BLaER1 treated with 17β-estradiol and CSF1 and Interleukin-3, amounts not matched to agents 10 nM and 100 nM (cell line): ENCODE data around the gene FBLIM1.

Source experiments
- H3K27ac ChIP-seq, 11 experiments: shearing (Covaris generic); formaldehyde crosslinking; 2 replicates each; pipeline ENCODE4 v1.8.1; 2022
- H3K27me3 ChIP-seq, 11 experiments: shearing (Covaris generic); formaldehyde crosslinking; 2 replicates each; pipeline ENCODE4 v1.8.1; 2022
- H3K36me3 ChIP-seq, 11 experiments: shearing (Covaris generic); formaldehyde crosslinking; 2 replicates each; pipeline ENCODE4 v1.8.1; 2022
- H3K4me1 ChIP-seq, 10 experiments: shearing (Covaris generic); formaldehyde crosslinking; 2 replicates each; pipeline ENCODE4 v1.8.1; 2022
- H3K4me2 ChIP-seq, 11 experiments: shearing (Covaris generic); formaldehyde crosslinking; 2 replicates each; pipeline ENCODE4 v1.8.1; 2022
- H3K4me3 ChIP-seq, 10 experiments: shearing (Covaris generic); formaldehyde crosslinking; 2 replicates each; pipeline ENCODE4 v1.8.1; 2022
- H3K9ac ChIP-seq, 11 experiments: shearing (Covaris generic); formaldehyde crosslinking; 2 replicates each; pipeline ENCODE4 v1.8.1; 2022
- H3K9me3 ChIP-seq, 11 experiments: shearing (Covaris generic); formaldehyde crosslinking; replicated peaks in 1 of 11; 2 replicates each; pipeline ENCODE4 v1.8.1; 2022
- H4K20me1 ChIP-seq, 11 experiments: shearing (Covaris generic); formaldehyde crosslinking; 2 replicates each; pipeline ENCODE4 v1.8.1; 2022
- Cebpa-rat ChIP-seq, 11 experiments: shearing (Covaris generic); IDR thresholded peaks; 2 replicates each; pipeline ENCODE4 v1.8.1; 2022

FBLIM1 gene

GRCh38 chr1:15739745-15740144 is 18.9 kb upstream of the FBLIM1 start:
- TF ChIP-seq Cebpa-rat (IDR thresholded peaks at IDR 0.05), result no peak
- H3K4me2 ChIP-seq, result no peak overlapping the region
- no peaks in the 10 kb centered on the region for H3K9me3 ChIP-seq
- no peaks in the 10 kb centered on the region for H3K27me3 ChIP-seq
- H3K4me3 ChIP-seq, result no peak overlapping the region
- H3K4me1 ChIP-seq, result peaks cover 8 to 36% (median 26%) of the 10 kb centered on the region in 10 experiments; a peak in 15 of 20 replicates
- peaks cover 2 to 8% (median 6%) of the 10 kb centered on the region in 11 experiments; a peak in 19 of 22 replicates for H3K36me3 ChIP-seq
- peaks cover 0 to 66% (median 5%) of the 10 kb centered on the region in 11 experiments; a peak in 13 of 22 replicates for H4K20me1 ChIP-seq
- no peak overlapping the region for H3K9ac ChIP-seq
- H3K27ac ChIP-seq, result no peak overlapping the region

- H3K4me3 ChIP-seq, result no peak overlapping the region
- H3K9ac ChIP-seq, result no peak overlapping the region
- TF ChIP-seq Cebpa-rat (IDR thresholded peaks at IDR 0.05), result no peak
- no peaks in the 10 kb centered on the region for H3K9me3 ChIP-seq
- H4K20me1 ChIP-seq, result peaks cover 0 to 53% (median 4%) of the 10 kb centered on the region in 11 experiments; a peak in 8 of 22 replicates
- H3K27me3 ChIP-seq, result no peaks in the 10 kb centered on the region
- peaks cover 0 to 31% (median 26%) of the 10 kb centered on the region in 10 experiments; a peak in 13 of 20 replicates for H3K4me1 ChIP-seq
- H3K36me3 ChIP-seq, result no peaks in the 10 kb centered on the region; a peak in 1 of 22 replicates
- no peak overlapping the region for H3K27ac ChIP-seq
- no peak overlapping the region for H3K4me2 ChIP-seq
Measured at GRCh38 chr1:15740924-15741850, 17.4 kb upstream of the FBLIM1 start.

GRCh38 chr1:15742339-15742801 is 16.2 kb upstream of the FBLIM1 start, which contains the start of gene TMEM82:
TSS of gene TMEM82 (plus strand) at chr1:15742499. CDS start at chr1:15742560, 61 bp downstream.
- TF ChIP-seq Cebpa-rat (IDR thresholded peaks at IDR 0.05), result no peak
- Histone ChIP-seq H4K20me1 (peaks cover 0 to 43% (median 4%) of the 10 kb centered on the region in 11 experiments; a peak in 7 of 22 replicates), H3K9ac (no peak within 1 kb of the TSS), H3K4me3 (no peak within 1 kb of the TSS), H3K4me1 (peaks cover 0 to 31% (median 26%) of the 10 kb centered on the region in 10 experiments; a peak in 13 of 20 replicates), H3K4me2 (peak within 1 kb of the TSS in 5 of 11 experiments; percentile 8 to 57 (median 49); a peak in 10 of 22 replicates), H3K9me3 (no peaks in the 10 kb centered on the region), H3K27ac (no peak within 1 kb of the TSS), H3K36me3 (no peaks in the 10 kb centered on the region; a peak in 1 of 22 replicates), H3K27me3 (no peaks in the 10 kb centered on the region)

GRCh38 chr1:15744122-15744679 is 14.4 kb upstream of the FBLIM1 start:
- H3K4me1 ChIP-seq, result peaks cover 0 to 17% (median 15%) of the 10 kb centered on the region in 10 experiments; a peak in 12 of 20 replicates
- H3K9ac ChIP-seq, result no peak overlapping the region; a peak in 1 of 22 replicates
- peaks cover 0 to 25% (median 0%) of the 10 kb centered on the region in 11 experiments; a peak in 7 of 22 replicates for H4K20me1 ChIP-seq
- H3K4me2 ChIP-seq, result peak overlapping the region in 7 of 11 experiments; percentile 8 to 57 (median 31); a peak in 10 of 22 replicates
- no peaks in the 10 kb centered on the region; a peak in 1 of 22 replicates for H3K36me3 ChIP-seq
- H3K27ac ChIP-seq, result no peak overlapping the region
- no peaks in the 10 kb centered on the region for H3K9me3 ChIP-seq
- no peaks in the 10 kb centered on the region for H3K27me3 ChIP-seq
- no peak for TF ChIP-seq Cebpa-rat (IDR thresholded peaks at IDR 0.05)
- H3K4me3 ChIP-seq, result no peak overlapping the region

- Histone ChIP-seq H3K9ac (no peak overlapping the region), H3K36me3 (no peaks in the 10 kb centered on the region), H3K27me3 (no peaks in the 10 kb centered on the region), H3K4me2 (no peak overlapping the region), H3K9me3 (no peaks in the 10 kb centered on the region), H3K4me3 (no peak overlapping the region), H3K4me1 (peaks cover 0 to 17% (median 15%) of the 10 kb centered on the region in 10 experiments; a peak in 12 of 20 replicates), H3K27ac (no peak overlapping the region), H4K20me1 (peaks cover 0 to 5% (median 0%) of the 10 kb centered on the region in 11 experiments; a peak in 3 of 22 replicates)
- no peak for TF ChIP-seq Cebpa-rat (IDR thresholded peaks at IDR 0.05)
Measured at GRCh38 chr1:15747378-15747777, 11.2 kb upstream of the FBLIM1 start.

- Histone ChIP-seq H3K4me1 (peaks cover 0 to 12% (median 9%) of the 10 kb centered on the region in 10 experiments; a peak in 12 of 20 replicates), H3K36me3 (no peaks in the 10 kb centered on the region), H3K4me3 (no peak overlapping the region), H3K9me3 (no peaks in the 10 kb centered on the region), H4K20me1 (peaks cover 0 to 5% (median 0%) of the 10 kb centered on the region in 11 experiments; a peak in 3 of 22 replicates), H3K27ac (no peak overlapping the region), H3K27me3 (no peaks in the 10 kb centered on the region), H3K4me2 (no peak overlapping the region), H3K9ac (no peak overlapping the region)
- no peak for TF ChIP-seq Cebpa-rat (IDR thresholded peaks at IDR 0.05)
Measured at GRCh38 chr1:15748264-15748663, 10.3 kb upstream of the FBLIM1 start.

GRCh38 chr1:15748690-15749398 is 9.8 kb upstream of the FBLIM1 start:
- Histone ChIP-seq H3K4me3 (no peak overlapping the region), H3K4me1 (peaks cover 0 to 6% (median 3%) of the 10 kb centered on the region in 10 experiments; a peak in 11 of 20 replicates), H3K4me2 (no peak overlapping the region), H3K36me3 (no peaks in the 10 kb centered on the region), H3K9me3 (no peaks in the 10 kb centered on the region), H3K27ac (no peak overlapping the region), H4K20me1 (peaks cover 0 to 5% (median 0%) of the 10 kb centered on the region in 11 experiments; a peak in 2 of 22 replicates), H3K27me3 (no peaks in the 10 kb centered on the region), H3K9ac (no peak overlapping the region)
- TF ChIP-seq Cebpa-rat (IDR thresholded peaks at IDR 0.05), result no peak

GRCh38 chr1:15749399-15750291 is 8.9 kb upstream of the FBLIM1 start:
- no peaks in the 10 kb centered on the region for H3K27me3 ChIP-seq
- no peak overlapping the region for H3K27ac ChIP-seq
- no peak overlapping the region for H3K9ac ChIP-seq
- H4K20me1 ChIP-seq, result peaks cover 0 to 1% (median 0%) of the 10 kb centered on the region in 11 experiments; a peak in 2 of 22 replicates
- no peaks in the 10 kb centered on the region for H3K9me3 ChIP-seq
- no peak for TF ChIP-seq Cebpa-rat (IDR thresholded peaks at IDR 0.05)
- H3K4me3 ChIP-seq, result no peak overlapping the region
- H3K36me3 ChIP-seq, result no peaks in the 10 kb centered on the region
- H3K4me2 ChIP-seq, result no peak overlapping the region
- H3K4me1 ChIP-seq, result no peaks in the 10 kb centered on the region
